Measurements from ENCODE around the gene MTUS2.

MTUS2 gene

GRCh38 chr13:29513981-29514719 is 694.0 kb downstream of the MTUS2 start:
- WGBS (ENCODE audit: insufficient coverage, insufficient read length): no CpG with 5 or more reads among the region's 32 CpGs
- H3K36me3 ChIP-seq (ENCODE audit: control insufficient read depth, insufficient read depth, low read length): peaks cover 49% of the 10 kb centered on the region
- no peaks in the 10 kb centered on the region for H3K27me3 ChIP-seq (ENCODE audit: control insufficient read depth, insufficient read depth, low read length)
- H3K4me3 ChIP-seq (ENCODE audit: low read length): no peak overlapping the region
- H3K27ac ChIP-seq (ENCODE audit: low read length): no peak overlapping the region
- no peaks in the 10 kb centered on the region for H3K4me1 ChIP-seq (ENCODE audit: control insufficient read depth, insufficient read depth, low read length)
- no peaks in the 10 kb centered on the region for H3K9me3 ChIP-seq (ENCODE audit: control insufficient read depth, insufficient read depth, low read length)
- no peak for DNase-seq (ENCODE audit: low read depth, low spot score)

- H3K9me3 ChIP-seq (ENCODE audit: control insufficient read depth, insufficient read depth, low read length): no peaks in the 10 kb centered on the region
- DNase-seq (ENCODE audit: low read depth, low spot score): no peak
- no peak overlapping the region for H3K4me3 ChIP-seq (ENCODE audit: low read length)
- peaks cover 49% of the 10 kb centered on the region for H3K36me3 ChIP-seq (ENCODE audit: control insufficient read depth, insufficient read depth, low read length)
- no CpG with 5 or more reads among the region's 13 CpGs for WGBS (ENCODE audit: insufficient coverage, insufficient read length)
- no peaks in the 10 kb centered on the region for H3K4me1 ChIP-seq (ENCODE audit: control insufficient read depth, insufficient read depth, low read length)
- no peaks in the 10 kb centered on the region for H3K27me3 ChIP-seq (ENCODE audit: control insufficient read depth, insufficient read depth, low read length)
- no peak overlapping the region for H3K27ac ChIP-seq (ENCODE audit: low read length)
These were observed 694.7 kb downstream of the MTUS2 start for GRCh38 chr13:29514720-29515310.

- H3K4me3 ChIP-seq (ENCODE audit: low read length): no peak overlapping the region
- no peak for DNase-seq (ENCODE audit: low read depth, low spot score)
- no CpG with 5 or more reads among the region's 7 CpGs for WGBS (ENCODE audit: insufficient coverage, insufficient read length)
- H3K27ac ChIP-seq (ENCODE audit: low read length): no peak overlapping the region
- peaks cover 49% of the 10 kb centered on the region for H3K36me3 ChIP-seq (ENCODE audit: control insufficient read depth, insufficient read depth, low read length)
- H3K27me3 ChIP-seq (ENCODE audit: control insufficient read depth, insufficient read depth, low read length): no peaks in the 10 kb centered on the region
- H3K9me3 ChIP-seq (ENCODE audit: control insufficient read depth, insufficient read depth, low read length): no peaks in the 10 kb centered on the region
- no peaks in the 10 kb centered on the region for H3K4me1 ChIP-seq (ENCODE audit: control insufficient read depth, insufficient read depth, low read length)
These were observed 695.2 kb downstream of the MTUS2 start for GRCh38 chr13:29515372-29515771.

- no CpG with 5 or more reads among the region's 11 CpGs for WGBS (ENCODE audit: insufficient coverage, insufficient read length)
These were observed 695.9 kb downstream of the MTUS2 start for GRCh38 chr13:29516012-29516411.

GRCh38 chr13:29516880-29517279 is 696.7 kb downstream of the MTUS2 start:
- WGBS (ENCODE audit: insufficient coverage, insufficient read length): no CpG with 5 or more reads among the region's 12 CpGs
- Histone ChIP-seq H3K4me1 (ENCODE audit: control insufficient read depth, insufficient read depth, low read length) (no peaks in the 10 kb centered on the region), H3K4me3 (ENCODE audit: low read length) (no peak overlapping the region; the same call in 1 of the 2 replicates), H3K27me3 (ENCODE audit: control insufficient read depth, insufficient read depth, low read length) (no peaks in the 10 kb centered on the region), H3K36me3 (ENCODE audit: control insufficient read depth, insufficient read depth, low read length) (peaks cover 49% of the 10 kb centered on the region), H3K9me3 (ENCODE audit: control insufficient read depth, insufficient read depth, low read length) (no peaks in the 10 kb centered on the region), H3K27ac (ENCODE audit: low read length) (no peak overlapping the region)
- DNase-seq (ENCODE audit: low read depth, low spot score): no peak

More at GRCh38 chr13:29516012-29516411, 695.9 kb downstream of the MTUS2 start:
- no peak overlapping the region for H3K4me3 ChIP-seq (ENCODE audit: low read length)
- no peak overlapping the region for H3K27ac ChIP-seq (ENCODE audit: low read length)
- DNase-seq (ENCODE audit: low read depth, low spot score): no peak
- H3K36me3 ChIP-seq (ENCODE audit: control insufficient read depth, insufficient read depth, low read length): peaks cover 49% of the 10 kb centered on the region
- no peaks in the 10 kb centered on the region for H3K4me1 ChIP-seq (ENCODE audit: control insufficient read depth, insufficient read depth, low read length)
- H3K9me3 ChIP-seq (ENCODE audit: control insufficient read depth, insufficient read depth, low read length): no peaks in the 10 kb centered on the region
- no peaks in the 10 kb centered on the region for H3K27me3 ChIP-seq (ENCODE audit: control insufficient read depth, insufficient read depth, low read length)

- Histone ChIP-seq H3K27me3 (ENCODE audit: control insufficient read depth, insufficient read depth, low read length) (no peaks in the 10 kb centered on the region), H3K27ac (ENCODE audit: low read length) (no peak overlapping the region), H3K4me1 (ENCODE audit: control insufficient read depth, insufficient read depth, low read length) (no peaks in the 10 kb centered on the region; the same call in 1 of the 2 replicates), H3K4me3 (ENCODE audit: low read length) (no peak overlapping the region), H3K36me3 (ENCODE audit: control insufficient read depth, insufficient read depth, low read length) (peaks cover 47% of the 10 kb centered on the region), H3K9me3 (ENCODE audit: control insufficient read depth, insufficient read depth, low read length) (no peaks in the 10 kb centered on the region)
- WGBS (ENCODE audit: insufficient coverage, insufficient read length): 100% methylated on average over 1 of the region's 3 CpGs
- no peak for DNase-seq (ENCODE audit: low read depth, low spot score)
These were observed 699.8 kb downstream of the MTUS2 start for GRCh38 chr13:29519921-29520320.

GRCh38 chr13:29520671-29521070 is 700.5 kb downstream of the MTUS2 start:
- H3K36me3 ChIP-seq (ENCODE audit: control insufficient read depth, insufficient read depth, low read length): peaks cover 42% of the 10 kb centered on the region
- H3K27me3 ChIP-seq (ENCODE audit: control insufficient read depth, insufficient read depth, low read length): no peaks in the 10 kb centered on the region
- H3K9me3 ChIP-seq (ENCODE audit: control insufficient read depth, insufficient read depth, low read length): no peaks in the 10 kb centered on the region
- WGBS (ENCODE audit: insufficient coverage, insufficient read length): no CpG with 5 or more reads among the region's 4 CpGs
- no peak for DNase-seq (ENCODE audit: low read depth, low spot score)
- no peak overlapping the region for H3K27ac ChIP-seq (ENCODE audit: low read length)
- no peaks in the 10 kb centered on the region; the same call in 1 of the 2 replicates for H3K4me1 ChIP-seq (ENCODE audit: control insufficient read depth, insufficient read depth, low read length)
- no peak overlapping the region for H3K4me3 ChIP-seq (ENCODE audit: low read length)

GRCh38 chr13:29521336-29521735 is 701.2 kb downstream of the MTUS2 start:
- H3K27me3 ChIP-seq (ENCODE audit: control insufficient read depth, insufficient read depth, low read length): no peaks in the 10 kb centered on the region
- H3K4me3 ChIP-seq (ENCODE audit: low read length): no peak overlapping the region
- peaks cover 40% of the 10 kb centered on the region for H3K36me3 ChIP-seq (ENCODE audit: control insufficient read depth, insufficient read depth, low read length)
- H3K27ac ChIP-seq (ENCODE audit: low read length): no peak overlapping the region
- no peak for DNase-seq (ENCODE audit: low read depth, low spot score)
- no peaks in the 10 kb centered on the region for H3K9me3 ChIP-seq (ENCODE audit: control insufficient read depth, insufficient read depth, low read length)
- WGBS (ENCODE audit: insufficient coverage, insufficient read length): no CpG with 5 or more reads among the region's 14 CpGs
- H3K4me1 ChIP-seq (ENCODE audit: control insufficient read depth, insufficient read depth, low read length): no peaks in the 10 kb centered on the region; the same call in 1 of the 2 replicates

- H3K4me1 ChIP-seq (ENCODE audit: control insufficient read depth, insufficient read depth, low read length): no peaks in the 10 kb centered on the region; the same call in 1 of the 2 replicates
- H3K27ac ChIP-seq (ENCODE audit: low read length): no peak overlapping the region
- peaks cover 33% of the 10 kb centered on the region for H3K36me3 ChIP-seq (ENCODE audit: control insufficient read depth, insufficient read depth, low read length)
- no peaks in the 10 kb centered on the region for H3K9me3 ChIP-seq (ENCODE audit: control insufficient read depth, insufficient read depth, low read length)
- H3K4me3 ChIP-seq (ENCODE audit: low read length): no peak overlapping the region
- no peaks in the 10 kb centered on the region for H3K27me3 ChIP-seq (ENCODE audit: control insufficient read depth, insufficient read depth, low read length)
- DNase-seq (ENCODE audit: low read depth, low spot score): no peak
- WGBS (ENCODE audit: insufficient coverage, insufficient read length): no CpG with 5 or more reads among the region's 16 CpGs
These were observed 702.0 kb downstream of the MTUS2 start for GRCh38 chr13:29522044-29522685.

- H3K9me3 ChIP-seq (ENCODE audit: control insufficient read depth, insufficient read depth, low read length): no peaks in the 10 kb centered on the region
- H3K36me3 ChIP-seq (ENCODE audit: control insufficient read depth, insufficient read depth, low read length): peaks cover 28% of the 10 kb centered on the region
- no peak overlapping the region for H3K4me3 ChIP-seq (ENCODE audit: low read length)
- no peak for DNase-seq (ENCODE audit: low read depth, low spot score)
- H3K27ac ChIP-seq (ENCODE audit: low read length): no peak overlapping the region
- H3K4me1 ChIP-seq (ENCODE audit: control insufficient read depth, insufficient read depth, low read length): no peaks in the 10 kb centered on the region; the same call in 1 of the 2 replicates
- no CpG with 5 or more reads among the region's 23 CpGs for WGBS (ENCODE audit: insufficient coverage, insufficient read length)
- H3K27me3 ChIP-seq (ENCODE audit: control insufficient read depth, insufficient read depth, low read length): no peaks in the 10 kb centered on the region
These were observed 703.2 kb downstream of the MTUS2 start for GRCh38 chr13:29523199-29523961.
